ENCODE results near the gene FHOD3.

FHOD3 gene

GRCh38 chr18:36511791-36512352, 214.4 kb downstream of the FHOD3 start (continued):
- TF ChIP-seq ZNF843 (tag by site-specific recombination; IDR thresholded peaks at IDR 0.05): peak; percentile 96
- TF ChIP-seq ZSCAN30 (tag by site-specific recombination; IDR thresholded peaks at IDR 0.05): peak; percentile 86
- TF ChIP-seq KLF7 (tag by site-specific recombination; IDR thresholded peaks at IDR 0.05; ENCODE audit: borderline replicate concordance): peak; percentile 63; the same call in 1 of the 2 replicates
- TF ChIP-seq ZNF518A (tag by site-specific recombination; conservative IDR thresholded peaks at IDR 0.05; ENCODE audit: low read depth): 0 out of 2 replicates have a peak, but pooled peaks have one; percentile 24
- peak; percentile 90 for TF ChIP-seq ZNF10 (tag by site-specific recombination; IDR thresholded peaks at IDR 0.05)
- no peak for TF ChIP-seq SP2 (tag by site-specific recombination; IDR thresholded peaks at IDR 0.05)
- TF ChIP-seq MZF1 (tag by site-specific recombination; IDR thresholded peaks at IDR 0.05; ENCODE audit: borderline replicate concordance): peak; percentile 63; the same call in 1 of the 2 replicates
- no peak for TF ChIP-seq GLI4 (tag by site-specific recombination; IDR thresholded peaks at IDR 0.05)
- 0 out of 2 replicates have a peak, but pooled peaks have one; percentile 11 for TF ChIP-seq ZNF341 (tag by site-specific recombination; IDR thresholded peaks at IDR 0.05; ENCODE audit: low read depth)
- peak; percentile 37; the same call in 1 of the 2 replicates for TF ChIP-seq HOXD13 (CRISPR knock-in tag; IDR thresholded peaks at IDR 0.05; ENCODE audit: borderline replicate concordance)
- TF ChIP-seq ZFP3 (tag by site-specific recombination; IDR thresholded peaks at IDR 0.05; ENCODE audit: low read depth): no peak
- TF ChIP-seq PRDM4 (tag by site-specific recombination; IDR thresholded peaks at IDR 0.05): peak; percentile 86
- peak; percentile 65 for TF ChIP-seq GFI1B (tag by site-specific recombination; IDR thresholded peaks at IDR 0.05)
- TF ChIP-seq ZNF664 (tag by site-specific recombination; IDR thresholded peaks at IDR 0.05): 0 out of 2 replicates have a peak, but pooled peaks have one; percentile 25
- peak; percentile 62; the same call in 1 of the 2 replicates for TF ChIP-seq ZBTB20 (tag by site-specific recombination; IDR thresholded peaks at IDR 0.05)
- no peak for TF ChIP-seq ZNF768 (tag by site-specific recombination; IDR thresholded peaks at IDR 0.05)
- peak; percentile 93 for TF ChIP-seq ZNF423 (tag by site-specific recombination; IDR thresholded peaks at IDR 0.05)
- TF ChIP-seq IKZF3 (tag by site-specific recombination; IDR thresholded peaks at IDR 0.05): peak; percentile 82
- TF ChIP-seq SCRT1 (tag by site-specific recombination; IDR thresholded peaks at IDR 0.05; ENCODE audit: borderline replicate concordance): peak; percentile 93
- no peak for TF ChIP-seq ZNF473 (tag by site-specific recombination; IDR thresholded peaks at IDR 0.05)
- 0 out of 2 replicates have a peak, but pooled peaks have one; percentile 49 for TF ChIP-seq ZEB2 (tag by site-specific recombination; IDR thresholded peaks at IDR 0.05)
- TF ChIP-seq HIC1 (tag by site-specific recombination; IDR thresholded peaks at IDR 0.05): no peak
- TF ChIP-seq ZNF624 (tag by site-specific recombination; IDR thresholded peaks at IDR 0.05): no peak
- peak; percentile 29; the same call in 1 of the 2 replicates for TF ChIP-seq TCF7L2 (IDR thresholded peaks at IDR 0.05; ENCODE audit: borderline replicate concordance, low read depth, low read length)
- no peak for TF ChIP-seq ZNF404 (tag by site-specific recombination; IDR thresholded peaks at IDR 0.05)
- peak; percentile 88 for TF ChIP-seq ZXDB (tag by site-specific recombination; IDR thresholded peaks at IDR 0.05)
- TF ChIP-seq ZBTB8A (tag by site-specific recombination; IDR thresholded peaks at IDR 0.05): peak; percentile 55; the same call in 1 of the 2 replicates
